Activated T-cell treated with anti-CD3 and anti-CD28 coated beads, Interleukin-2, amount 50 U/mL, for 4 hours (primary cell): ENCODE measurements around the gene TET1. TPM values are rescaled to one million over a fixed set of nuclear protein-coding genes. Genes with fewer than 3 reads are reported as not detected.
"Not testable (repeated sequence)": the region's sequence is repeated elsewhere in the genome, so short reads cannot be mapped to it uniquely, and the experiment has no call there.

ENCODE experiments used
- ATAC-seq, 2 donors: fragments of 200-7000 bp; cut with Tn5 transposase; one replicate each; pipeline ENCODE4 v1.10.0; 2021
- DNase-seq: peaks from one replicate; pipeline ENCODE4 v3.0.0-alpha.2; 2020
- H3K27me3 Mint-ChIP-seq: one replicate; pipeline ENCODE4 v1.8.0; 2021; ENCODE audit warnings: low read depth, mixed read lengths
- H3K36me3 Mint-ChIP-seq: one replicate; pipeline ENCODE4 v1.8.0; 2022; ENCODE audit warnings: mixed read lengths; ENCODE audit not compliant: insufficient read depth
- H3K4me1 Mint-ChIP-seq: one replicate; pipeline ENCODE4 v1.8.0; 2021; ENCODE audit warnings: low read depth, mixed read lengths
- H3K4me3 Mint-ChIP-seq: one replicate; pipeline ENCODE4 v1.8.0; 2021; ENCODE audit warnings: mild to moderate bottlenecking, moderate library complexity, mixed read lengths
- H3K9me3 Mint-ChIP-seq: one replicate; pipeline ENCODE4 v1.8.0; 2021; ENCODE audit warnings: mixed read lengths
- total RNA-seq, 3 donors: library from RNA; stranded (reverse); gene quantifications; one replicate each; pipeline ENCODE4 v1.2.1, GENCODE V29; 2021

Gene TET1
- total RNA-seq = under 1 TPM; 0.14 to 0.24 (median 0.23) TPM

DNA sequence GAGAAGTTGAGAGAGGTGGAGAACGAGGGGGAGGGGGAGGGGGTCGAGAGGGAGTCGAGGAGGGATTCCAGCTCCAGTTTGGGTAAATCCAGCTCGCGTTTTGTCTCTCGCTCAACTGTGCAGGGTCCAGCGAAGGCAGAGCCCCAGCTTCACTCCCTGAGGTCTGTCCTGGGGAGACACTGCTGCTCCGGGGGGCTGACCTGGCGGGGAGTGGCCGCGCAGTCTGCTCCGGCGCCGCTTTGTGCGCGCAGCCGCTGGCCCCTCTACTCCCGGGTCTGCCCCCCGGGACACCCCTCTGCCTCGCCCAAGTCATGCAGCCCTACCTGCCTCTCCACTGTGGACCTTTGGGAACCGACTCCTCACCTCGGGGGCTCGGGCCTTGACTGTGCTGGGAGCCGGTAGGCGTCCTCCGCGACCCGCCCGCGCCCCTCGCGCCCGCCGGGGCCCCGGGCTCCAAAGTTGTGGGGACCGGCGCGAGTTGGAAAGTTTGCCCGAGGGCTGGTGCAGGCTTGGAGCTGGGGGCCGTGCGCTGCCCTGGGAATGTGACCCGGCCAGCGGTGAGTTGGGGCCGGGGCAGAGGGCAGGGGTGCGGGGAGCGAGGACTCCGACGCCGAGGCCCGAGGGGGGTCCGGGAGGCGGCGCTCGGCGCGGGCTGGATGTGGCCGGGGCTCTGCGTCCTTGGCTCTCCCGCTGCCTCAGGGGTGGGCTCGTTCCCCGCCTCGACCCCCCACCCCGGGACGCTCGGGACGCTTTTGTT lies at the start of gene TET1:
Gene TET1, plus strand, starts transcription at position 152 of the 757 bp plus-strand sequence. CDS start 12,002 bp downstream, outside the sequence.
- peaks cover 17% of the 10 kb centered on the region for H3K4me1 Mint-ChIP-seq
- H3K9me3 Mint-ChIP-seq = no peaks in the 10 kb centered on the region
- H3K4me3 Mint-ChIP-seq = peak within 1 kb of the TSS; percentile 75
- DNase-seq (no peak), ATAC-seq (peak; percentile 48 to 62)
- H3K27me3 Mint-ChIP-seq = peaks cover 47% of the 10 kb centered on the region
- H3K36me3 Mint-ChIP-seq = no peaks in the 10 kb centered on the region

- H3K4me1 Mint-ChIP-seq, ATAC-seq, H3K9me3 Mint-ChIP-seq, DNase-seq, H3K27me3 Mint-ChIP-seq, H3K4me3 Mint-ChIP-seq: not testable (repeated sequence)
- peaks cover 12% of the 10 kb centered on the region for H3K36me3 Mint-ChIP-seq
Observed at GRCh38 chr10:68516216-68516615, 43.9 kb upstream of the TET1 start.

DNA sequence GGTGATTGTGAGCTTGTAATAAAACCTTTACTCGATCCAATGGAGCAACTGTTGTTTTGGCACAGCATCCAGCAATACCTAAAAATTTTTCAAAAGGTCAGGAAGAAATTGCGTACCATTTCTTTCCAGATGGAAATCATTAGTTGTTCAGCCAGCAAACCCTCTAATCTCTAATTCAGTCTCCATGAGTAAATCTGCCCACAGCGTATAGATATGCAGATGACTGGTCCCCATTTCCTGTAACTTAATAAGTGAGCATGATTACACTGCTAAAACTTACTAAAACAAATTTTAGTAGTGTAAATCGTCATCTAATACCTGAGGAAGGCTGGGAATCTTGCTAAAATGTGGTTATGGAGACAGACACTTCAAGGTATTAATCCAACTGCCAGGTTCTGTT lies 43.4 kb upstream of the TET1 start:
- Mint-ChIP-seq H3K27me3 (no peaks in the 10 kb centered on the region), H3K4me3 (no peak overlapping the region)

GRCh38 chr10:68517188-68517587 lies 42.9 kb upstream of the TET1 start:
- ATAC-seq (no peak), DNase-seq (no peak)
- Mint-ChIP-seq H3K27me3 (no peaks in the 10 kb centered on the region), H3K4me1 (peaks cover 3% of the 10 kb centered on the region), H3K36me3 (peaks cover 15% of the 10 kb centered on the region), H3K9me3 (no peaks in the 10 kb centered on the region), H3K4me3 (no peak overlapping the region)

More for the DNA sequence above, 43.4 kb upstream of the TET1 start:
- Mint-ChIP-seq H3K4me1 (peaks cover 3% of the 10 kb centered on the region), H3K9me3 (no peaks in the 10 kb centered on the region), H3K36me3 (peaks cover 12% of the 10 kb centered on the region)
- no peak for ATAC-seq
- no peak for DNase-seq

DNA sequence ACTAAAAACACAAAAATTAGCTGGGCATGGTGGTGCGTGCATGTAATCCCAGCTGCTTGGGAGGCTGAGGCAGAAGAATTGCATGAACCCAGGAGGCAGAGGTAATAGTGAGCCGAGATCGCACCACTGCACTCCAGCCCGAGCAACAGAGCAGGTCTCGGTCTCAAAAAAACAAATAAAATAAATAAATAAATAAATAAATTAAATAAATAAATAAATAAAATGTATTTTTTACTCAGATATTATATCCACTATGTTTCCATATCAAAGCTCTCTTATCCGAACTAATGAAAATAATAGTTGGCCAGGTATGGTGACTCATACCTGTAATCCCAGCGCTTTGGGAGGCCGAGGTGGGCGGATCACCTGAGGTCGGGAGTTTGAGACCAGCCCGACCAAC lies 41.5 kb upstream of the TET1 start:
- not testable (repeated sequence) for DNase-seq, H3K4me3 Mint-ChIP-seq, H3K9me3 Mint-ChIP-seq, ATAC-seq, H3K27me3 Mint-ChIP-seq, H3K4me1 Mint-ChIP-seq
- peaks cover 16% of the 10 kb centered on the region for H3K36me3 Mint-ChIP-seq

DNA sequence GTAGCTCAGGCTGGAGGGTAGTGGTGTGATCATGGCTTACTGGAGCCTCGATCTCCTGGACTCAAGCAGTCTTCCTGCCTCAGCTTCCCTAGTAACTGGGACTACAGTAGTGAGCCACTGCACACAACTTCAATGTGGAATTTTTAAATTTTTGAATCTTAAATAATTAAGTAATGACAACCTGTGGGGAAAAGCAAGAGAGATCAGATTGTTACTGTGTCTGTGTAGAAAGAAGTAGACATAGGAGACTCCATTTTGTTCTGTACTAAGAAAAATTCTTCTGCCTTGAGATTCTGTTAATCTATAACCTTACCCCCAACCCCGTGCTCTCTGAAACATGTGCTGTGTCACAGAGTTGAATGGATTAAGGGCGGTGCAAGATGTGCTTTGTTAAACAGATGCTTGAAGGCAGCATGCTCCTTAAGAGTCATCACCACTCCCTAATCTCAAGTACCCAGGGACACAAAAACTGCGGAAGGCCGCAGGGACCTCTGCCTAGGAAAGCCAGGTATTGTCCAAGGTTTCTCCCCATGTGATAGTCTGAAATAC lies 34.6 kb upstream of the TET1 start:
- ATAC-seq = not testable (repeated sequence)

GRCh38 chr10:68526634-68527307 lies 33.4 kb upstream of the TET1 start:
- peaks cover 2% of the 10 kb centered on the region for H3K4me1 Mint-ChIP-seq
- ATAC-seq = no peak
- no peak for DNase-seq
- H3K36me3 Mint-ChIP-seq = peaks cover 4% of the 10 kb centered on the region
- peak overlapping the region; percentile 93 for H3K4me3 Mint-ChIP-seq
- no peaks in the 10 kb centered on the region for H3K27me3 Mint-ChIP-seq
- H3K9me3 Mint-ChIP-seq = no peaks in the 10 kb centered on the region

More for the DNA sequence above, 34.6 kb upstream of the TET1 start:
- not testable (repeated sequence) for DNase-seq, H3K36me3 Mint-ChIP-seq, H3K4me1 Mint-ChIP-seq, H3K27me3 Mint-ChIP-seq, H3K9me3 Mint-ChIP-seq
- peak overlapping the region; percentile 8 for H3K4me3 Mint-ChIP-seq

- Mint-ChIP-seq H3K9me3 (no peaks in the 10 kb centered on the region), H3K27me3 (no peaks in the 10 kb centered on the region), H3K36me3 (no peaks in the 10 kb centered on the region), H3K4me1 (no peaks in the 10 kb centered on the region), H3K4me3 (no peak overlapping the region)
- DNase-seq (no peak), ATAC-seq (no peak)
Observed at GRCh38 chr10:68536973-68537372, 23.2 kb upstream of the TET1 start.

GRCh38 chr10:68537796-68538195 lies 22.3 kb upstream of the TET1 start:
- Mint-ChIP-seq H3K9me3 (no peaks in the 10 kb centered on the region), H3K36me3 (no peaks in the 10 kb centered on the region), H3K27me3 (no peaks in the 10 kb centered on the region), H3K4me3 (no peak overlapping the region), H3K4me1 (no peaks in the 10 kb centered on the region)
- DNase-seq (no peak), ATAC-seq (no peak)

- no peaks in the 10 kb centered on the region for H3K9me3 Mint-ChIP-seq
- DNase-seq (no peak), ATAC-seq (no peak)
- no peaks in the 10 kb centered on the region for H3K27me3 Mint-ChIP-seq
- H3K4me1 Mint-ChIP-seq = no peaks in the 10 kb centered on the region
- no peaks in the 10 kb centered on the region for H3K36me3 Mint-ChIP-seq
- H3K4me3 Mint-ChIP-seq = no peak overlapping the region
Observed at GRCh38 chr10:68543004-68543918, 16.9 kb upstream of the TET1 start.

DNA sequence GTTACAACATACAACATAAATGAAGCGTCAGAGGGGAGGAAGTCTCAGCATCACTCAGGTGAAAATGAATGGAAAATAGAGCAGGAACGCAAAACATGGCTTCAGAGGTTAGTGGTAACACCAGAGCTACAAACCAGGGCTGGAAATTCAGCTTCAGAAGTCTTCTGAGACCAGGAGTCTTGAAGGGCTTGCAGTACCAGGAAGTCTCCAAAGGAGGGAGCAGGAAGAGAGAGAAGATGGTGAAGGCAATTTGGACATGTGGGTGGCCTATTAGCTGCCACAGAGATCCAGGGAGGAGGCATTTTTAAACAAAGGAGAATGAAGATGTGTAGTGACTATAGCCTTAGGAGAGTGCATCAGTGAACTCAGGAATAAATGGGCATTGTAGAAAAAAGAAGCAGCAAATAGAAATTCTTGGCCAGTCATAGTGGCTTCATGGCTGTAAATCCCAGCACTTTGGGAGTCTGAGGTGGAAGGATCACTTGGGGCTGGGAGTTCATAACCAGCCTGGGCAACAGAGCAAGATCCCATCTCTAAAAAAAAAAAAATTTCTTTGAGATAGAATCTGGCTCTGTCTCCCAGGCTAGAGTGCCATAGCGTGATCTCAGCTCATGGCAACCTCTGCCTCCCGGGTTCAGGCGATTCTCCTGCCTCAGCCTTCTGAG lies 9.3 kb upstream of the TET1 start:
- no peaks in the 10 kb centered on the region for H3K9me3 Mint-ChIP-seq
- H3K4me1 Mint-ChIP-seq = no peaks in the 10 kb centered on the region
- H3K36me3 Mint-ChIP-seq = no peaks in the 10 kb centered on the region
- peaks cover 2% of the 10 kb centered on the region for H3K27me3 Mint-ChIP-seq
- ATAC-seq = peak; percentile 63 to 67
- DNase-seq = no peak
- H3K4me3 Mint-ChIP-seq = no peak overlapping the region

- Mint-ChIP-seq H3K9me3 (no peaks in the 10 kb centered on the region), H3K4me3 (no peak overlapping the region), H3K4me1 (no peaks in the 10 kb centered on the region), H3K27me3 (peaks cover 3% of the 10 kb centered on the region), H3K36me3 (no peaks in the 10 kb centered on the region)
- DNase-seq = no peak
- no peak for ATAC-seq
Observed at GRCh38 chr10:68553138-68553537, 7.0 kb upstream of the TET1 start.

GRCh38 chr10:68553599-68553998 lies 6.5 kb upstream of the TET1 start:
- no peak for ATAC-seq
- Mint-ChIP-seq H3K9me3 (no peaks in the 10 kb centered on the region), H3K4me1 (no peaks in the 10 kb centered on the region), H3K4me3 (no peak overlapping the region), H3K27me3 (peaks cover 5% of the 10 kb centered on the region), H3K36me3 (no peaks in the 10 kb centered on the region)
- no peak for DNase-seq

DNA sequence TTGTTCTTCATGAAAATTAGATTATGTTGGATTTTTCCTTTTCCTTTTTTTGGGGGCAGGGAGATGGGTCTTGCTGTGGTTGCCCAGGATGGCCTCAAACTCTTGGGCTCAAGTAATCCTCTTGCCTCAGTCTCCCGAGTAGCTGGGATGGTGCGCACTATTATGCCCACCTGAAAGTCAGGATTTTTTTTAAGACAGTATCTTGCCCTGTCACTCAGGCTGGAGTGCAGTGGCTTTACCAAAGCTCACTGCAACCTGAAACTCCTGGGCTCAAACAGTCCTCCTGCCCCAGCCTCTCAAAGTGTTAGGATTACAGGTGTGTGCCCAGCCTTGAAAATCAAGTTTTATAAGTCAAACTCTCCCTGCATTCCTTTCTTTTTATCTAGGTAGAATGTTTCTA lies 1.7 kb upstream of the TET1 start:
- H3K36me3 Mint-ChIP-seq = no peaks in the 10 kb centered on the region
- H3K9me3 Mint-ChIP-seq = no peaks in the 10 kb centered on the region
- no peak overlapping the region for H3K4me3 Mint-ChIP-seq
- peaks cover 17% of the 10 kb centered on the region for H3K4me1 Mint-ChIP-seq
- DNase-seq (no peak), ATAC-seq (no peak)
- peaks cover 34% of the 10 kb centered on the region for H3K27me3 Mint-ChIP-seq
